Measurements from ENCODE around the gene SDK1.

Gene SDK1

DNA sequence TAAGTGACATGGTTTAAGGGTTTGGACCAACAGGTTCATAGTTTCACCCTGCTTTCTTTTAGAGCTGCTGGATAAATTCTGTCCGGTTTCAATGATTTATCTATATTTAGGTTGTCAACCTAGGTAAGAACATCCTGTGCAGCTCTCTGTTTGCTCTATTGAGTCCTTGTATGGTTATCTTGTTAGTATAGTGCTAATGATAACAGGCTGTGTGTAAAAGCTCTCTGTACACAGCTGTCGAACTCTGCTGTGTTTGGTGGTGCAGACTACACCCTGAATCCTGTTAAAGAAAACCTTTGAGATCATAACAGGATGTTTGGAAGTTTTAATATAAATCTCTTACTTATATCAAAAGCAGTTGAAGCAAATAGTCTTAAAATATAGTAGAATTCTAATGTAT, 219.2 kb downstream of the SDK1 start:
- DNase-seq, result no peak
- Histone ChIP-seq H3K4me1 (ENCODE audit: insufficient read depth, low read length) (no peaks in the 10 kb centered on the region), H3K9me3 (ENCODE audit: insufficient read depth, low read length, severe bottlenecking) (no peaks in the 10 kb centered on the region), H3K79me2 (ENCODE audit: insufficient read depth, low read length) (no peaks in the 10 kb centered on the region), H3K27ac (ENCODE audit: low read length) (no peak overlapping the region), H4K20me1 (ENCODE audit: insufficient read depth, low read length) (no peaks in the 10 kb centered on the region), H3K4me2 (ENCODE audit: insufficient read depth, low read length) (no peak overlapping the region), H3K27me3 (ENCODE audit: insufficient read depth, low read length, poor library complexity) (peaks cover 44% of the 10 kb centered on the region), H2AFZ (ENCODE audit: low read depth, low read length) (no peak overlapping the region), H3K36me3 (ENCODE audit: insufficient read depth, low read length) (no peaks in the 10 kb centered on the region), H3K4me3 (ENCODE audit: low read depth in 1 of 2, low read length in 2 of 2) (no peak overlapping the region), H3K9ac (ENCODE audit: low read depth, low read length) (no peak overlapping the region)
- TF ChIP-seq EZH2 (IDR thresholded peaks at IDR 0.05; ENCODE audit: borderline replicate concordance, low read depth, low read length, severe bottlenecking), result no peak
- TF ChIP-seq, protein P1, sequence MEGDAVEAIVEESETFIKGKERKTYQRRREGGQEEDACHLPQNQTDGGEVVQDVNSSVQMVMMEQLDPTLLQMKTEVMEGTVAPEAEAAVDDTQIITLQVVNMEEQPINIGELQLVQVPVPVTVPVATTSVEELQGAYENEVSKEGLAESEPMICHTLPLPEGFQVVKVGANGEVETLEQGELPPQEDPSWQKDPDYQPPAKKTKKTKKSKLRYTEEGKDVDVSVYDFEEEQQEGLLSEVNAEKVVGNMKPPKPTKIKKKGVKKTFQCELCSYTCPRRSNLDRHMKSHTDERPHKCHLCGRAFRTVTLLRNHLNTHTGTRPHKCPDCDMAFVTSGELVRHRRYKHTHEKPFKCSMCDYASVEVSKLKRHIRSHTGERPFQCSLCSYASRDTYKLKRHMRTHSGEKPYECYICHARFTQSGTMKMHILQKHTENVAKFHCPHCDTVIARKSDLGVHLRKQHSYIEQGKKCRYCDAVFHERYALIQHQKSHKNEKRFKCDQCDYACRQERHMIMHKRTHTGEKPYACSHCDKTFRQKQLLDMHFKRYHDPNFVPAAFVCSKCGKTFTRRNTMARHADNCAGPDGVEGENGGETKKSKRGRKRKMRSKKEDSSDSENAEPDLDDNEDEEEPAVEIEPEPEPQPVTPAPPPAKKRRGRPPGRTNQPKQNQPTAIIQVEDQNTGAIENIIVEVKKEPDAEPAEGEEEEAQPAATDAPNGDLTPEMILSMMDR (IDR thresholded peaks at IDR 0.05; ENCODE audit: borderline replicate concordance, extremely low read depth, low read length, poor library complexity, severe bottlenecking), result no peak
- ATAC-seq (ENCODE audit: insufficient read depth, low read depth), result no peak

DNA sequence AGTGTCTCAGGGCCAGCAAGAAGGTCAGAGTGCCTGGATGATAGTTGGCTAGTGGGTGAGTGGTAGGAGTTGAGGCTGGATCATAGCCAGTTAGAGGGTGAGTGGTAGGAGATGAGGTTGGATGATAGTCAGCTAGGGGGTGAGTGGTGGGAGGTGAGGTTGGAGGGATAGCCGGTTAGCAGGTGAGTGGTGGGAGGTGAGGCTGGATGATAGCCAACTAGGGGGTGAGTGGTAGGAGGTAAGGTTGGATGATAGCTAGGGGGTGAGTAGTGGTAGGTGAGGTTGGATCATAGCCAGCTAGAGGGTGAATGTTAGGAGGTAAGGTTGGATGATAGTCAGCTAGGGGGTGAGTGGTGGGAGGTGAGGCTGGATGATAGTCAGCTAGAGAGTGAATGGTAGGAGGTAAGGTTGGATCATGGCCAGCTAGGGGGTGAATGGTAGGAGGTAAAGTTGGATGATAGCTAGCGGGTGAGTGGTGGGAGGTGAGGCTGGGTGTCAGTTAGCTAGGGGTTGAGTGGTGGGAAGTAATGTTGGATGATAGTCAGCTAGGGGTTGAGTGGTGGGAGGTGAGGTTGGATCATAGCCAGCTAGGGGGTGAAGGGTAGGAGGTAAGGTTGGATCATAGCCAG, 226.6 kb downstream of the SDK1 start:
- no peaks in the 10 kb centered on the region for H4K20me1 ChIP-seq (ENCODE audit: insufficient read depth, low read length)
- ATAC-seq (ENCODE audit: insufficient read depth, low read depth) (no peak), DNase-seq (no peak)
- no peak overlapping the region for H3K27ac ChIP-seq (ENCODE audit: low read length)
- H3K4me3 ChIP-seq (ENCODE audit: low read depth in 1 of 2, low read length in 2 of 2), result no peak overlapping the region
- H3K4me1 ChIP-seq (ENCODE audit: insufficient read depth, low read length), result no peaks in the 10 kb centered on the region
- H2AFZ ChIP-seq (ENCODE audit: low read depth, low read length), result no peak overlapping the region
- no peaks in the 10 kb centered on the region for H3K79me2 ChIP-seq (ENCODE audit: insufficient read depth, low read length)
- no peak overlapping the region for H3K9ac ChIP-seq (ENCODE audit: low read depth, low read length)
- peaks cover 20% of the 10 kb centered on the region for H3K27me3 ChIP-seq (ENCODE audit: insufficient read depth, low read length, poor library complexity)
- H3K9me3 ChIP-seq (ENCODE audit: insufficient read depth, low read length, severe bottlenecking), result no peaks in the 10 kb centered on the region
- H3K4me2 ChIP-seq (ENCODE audit: insufficient read depth, low read length), result no peak overlapping the region
- H3K36me3 ChIP-seq (ENCODE audit: insufficient read depth, low read length), result no peaks in the 10 kb centered on the region
- no peak for TF ChIP-seq EZH2 (IDR thresholded peaks at IDR 0.05; ENCODE audit: borderline replicate concordance, low read depth, low read length, severe bottlenecking)
- TF ChIP-seq, protein P1 (IDR thresholded peaks at IDR 0.05; ENCODE audit: borderline replicate concordance, extremely low read depth, low read length, poor library complexity, severe bottlenecking), result no peak

DNA sequence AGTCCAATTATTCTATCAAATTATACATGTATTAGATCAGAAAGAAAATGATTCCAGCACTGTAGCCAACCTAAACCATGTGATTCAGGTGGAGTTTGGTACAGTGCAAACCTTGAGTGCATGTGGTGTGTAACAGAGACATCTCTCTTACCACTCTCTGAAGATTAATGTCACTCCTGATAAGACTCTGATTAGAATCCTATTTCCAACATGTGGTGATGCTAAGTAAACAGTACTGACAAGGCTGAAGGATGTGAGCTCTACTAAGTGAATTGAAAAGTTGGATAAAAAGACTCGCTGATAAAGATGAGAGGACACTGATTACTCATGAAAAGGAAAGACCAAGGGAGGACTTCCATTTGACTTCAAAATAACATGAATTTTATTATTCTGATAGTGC, 232.0 kb downstream of the SDK1 start:
- H3K79me2 ChIP-seq (ENCODE audit: insufficient read depth, low read length), result no peaks in the 10 kb centered on the region
- no peaks in the 10 kb centered on the region for H3K4me1 ChIP-seq (ENCODE audit: insufficient read depth, low read length)
- DNase-seq (no peak), ATAC-seq (ENCODE audit: insufficient read depth, low read depth) (no peak)
- H3K4me3 ChIP-seq (ENCODE audit: low read depth in 1 of 2, low read length in 2 of 2), result no peak overlapping the region
- H3K27me3 ChIP-seq (ENCODE audit: insufficient read depth, low read length, poor library complexity), result peaks cover 7% of the 10 kb centered on the region
- H3K4me2 ChIP-seq (ENCODE audit: insufficient read depth, low read length), result no peak overlapping the region
- no peak overlapping the region for H3K9ac ChIP-seq (ENCODE audit: low read depth, low read length)
- H3K36me3 ChIP-seq (ENCODE audit: insufficient read depth, low read length), result no peaks in the 10 kb centered on the region
- TF ChIP-seq, protein P1 (IDR thresholded peaks at IDR 0.05; ENCODE audit: borderline replicate concordance, extremely low read depth, low read length, poor library complexity, severe bottlenecking), result no peak
- H3K27ac ChIP-seq (ENCODE audit: low read length), result no peak overlapping the region
- H2AFZ ChIP-seq (ENCODE audit: low read depth, low read length), result no peak overlapping the region
- H4K20me1 ChIP-seq (ENCODE audit: insufficient read depth, low read length), result no peaks in the 10 kb centered on the region
- H3K9me3 ChIP-seq (ENCODE audit: insufficient read depth, low read length, severe bottlenecking), result no peaks in the 10 kb centered on the region
